ENCODE measurements around the gene PRR22.
"Not testable (repeated sequence)": the region's sequence is repeated elsewhere in the genome, so short reads cannot be mapped to it uniquely, and the experiment has no call there.

The PRR22 gene

DNA sequence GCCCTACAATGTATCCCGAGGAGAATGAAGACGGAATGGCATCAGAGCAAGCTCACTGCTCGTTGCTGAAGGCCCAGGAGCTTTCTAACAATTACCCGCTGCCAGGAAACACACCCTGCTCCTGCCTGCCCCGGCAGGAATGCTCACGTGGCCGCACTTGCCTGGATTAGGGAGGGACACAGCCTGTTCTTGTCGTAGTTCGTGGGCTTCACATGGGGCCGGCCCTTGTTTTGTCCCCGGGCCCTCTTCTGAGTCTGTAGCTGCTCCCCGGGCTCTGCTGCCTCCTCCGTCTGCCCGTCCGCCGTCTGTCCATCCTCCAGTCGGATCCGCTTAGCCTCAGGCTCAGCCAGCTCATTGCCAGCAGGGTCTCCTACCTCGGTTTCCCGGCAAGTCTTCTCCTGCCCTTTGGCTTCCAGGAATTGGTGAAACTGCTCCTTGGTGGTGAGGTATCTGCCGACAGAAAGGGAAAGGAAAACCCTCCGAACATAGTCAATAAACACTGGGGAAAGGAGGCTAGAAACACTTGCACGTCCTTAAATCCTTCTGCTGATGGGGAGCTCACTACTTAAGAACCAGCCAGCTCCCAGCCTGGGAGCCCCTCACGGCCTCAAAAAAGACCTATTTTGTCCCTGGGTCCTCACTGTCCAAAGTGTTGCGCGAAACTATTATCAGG lies 5.5 kb upstream of the PRR22 start:
- no peak for DNase-seq

- no peak for DNase-seq
Measured at GRCh38 chr19:5789351-5789761, 4.8 kb upstream of the PRR22 start.

DNA sequence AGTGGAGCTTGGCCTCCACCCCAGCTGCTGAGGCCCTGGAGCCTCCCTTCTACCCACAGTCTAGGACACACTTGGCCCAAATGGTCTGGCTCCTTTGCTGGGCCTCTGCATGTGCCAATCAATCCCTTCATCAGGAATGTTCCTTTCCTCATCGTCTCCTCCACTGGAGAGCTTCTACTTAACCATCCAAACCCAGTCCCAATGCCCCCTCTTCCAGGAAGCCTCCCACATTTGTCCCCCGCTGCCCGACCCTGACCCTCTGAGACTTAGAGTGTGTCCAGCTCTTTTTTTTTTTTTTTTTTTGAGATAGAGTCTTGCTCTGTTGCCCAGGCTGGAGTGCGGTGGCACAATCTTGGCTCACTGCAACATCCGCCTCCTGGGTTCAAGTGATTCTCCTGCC lies 3.9 kb upstream of the PRR22 start:
- DNase-seq, result no peak

GRCh38 chr19:5787409-5788182 lies 3.0 kb upstream of the PRR22 start:
- DNase-seq, result no peak

- DNase-seq, result no peak
Measured at GRCh38 chr19:5786593-5787408, 2.3 kb upstream of the PRR22 start.

GRCh38 chr19:5785423-5785822 lies 877 bp upstream of the PRR22 start:
- DNase-seq, result no peak

DNA sequence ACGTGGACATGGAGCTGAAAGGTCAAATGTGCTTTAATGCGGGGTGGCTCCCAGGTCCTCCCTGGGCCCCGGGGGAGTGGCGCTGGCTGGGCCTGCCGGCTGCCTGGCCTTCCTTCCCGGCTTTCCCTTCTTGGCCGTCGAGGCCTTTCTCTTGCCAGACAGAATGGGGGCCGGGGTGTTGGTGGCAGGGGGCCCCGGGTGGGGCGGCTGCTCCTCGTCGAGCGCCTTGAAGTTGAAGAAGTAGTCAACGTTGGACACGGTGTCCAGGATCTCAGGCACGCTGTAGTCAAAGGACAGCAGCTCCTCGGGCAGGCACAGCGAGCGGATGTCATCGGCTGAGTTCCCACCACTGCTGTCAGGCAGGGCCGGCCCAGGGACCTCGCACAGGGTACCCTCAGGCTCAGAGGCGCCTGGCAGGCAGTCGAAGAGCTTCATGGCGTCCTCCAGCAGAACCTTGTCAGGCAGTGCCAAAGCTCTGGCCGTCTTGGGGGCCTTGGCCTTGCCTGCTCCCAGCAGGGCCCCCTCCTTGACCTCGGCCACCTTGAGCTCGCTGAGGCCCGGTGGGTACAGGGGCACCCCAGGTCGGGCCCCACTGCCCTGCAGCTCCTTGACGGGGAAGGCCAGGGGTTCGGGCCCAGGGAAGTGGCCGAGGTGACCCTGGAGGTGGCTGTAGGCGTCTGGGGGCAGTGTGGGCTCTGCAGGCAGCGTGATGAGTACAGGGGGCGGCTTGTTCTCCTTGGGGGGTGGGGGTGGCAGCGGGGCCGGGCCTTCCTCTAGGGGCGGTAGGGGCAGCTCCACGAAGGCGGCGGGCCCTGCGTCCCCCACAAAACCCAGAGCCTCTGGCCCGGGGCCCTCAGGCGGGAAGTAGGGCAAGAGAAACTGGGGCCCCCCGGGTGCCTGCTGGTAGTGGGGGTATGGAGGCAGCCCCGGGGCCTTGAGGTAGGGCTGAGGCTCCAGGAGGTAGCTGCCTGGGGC lies 1.3 kb downstream of the PRR22 start:
- DNase-seq, result no peak

DNA sequence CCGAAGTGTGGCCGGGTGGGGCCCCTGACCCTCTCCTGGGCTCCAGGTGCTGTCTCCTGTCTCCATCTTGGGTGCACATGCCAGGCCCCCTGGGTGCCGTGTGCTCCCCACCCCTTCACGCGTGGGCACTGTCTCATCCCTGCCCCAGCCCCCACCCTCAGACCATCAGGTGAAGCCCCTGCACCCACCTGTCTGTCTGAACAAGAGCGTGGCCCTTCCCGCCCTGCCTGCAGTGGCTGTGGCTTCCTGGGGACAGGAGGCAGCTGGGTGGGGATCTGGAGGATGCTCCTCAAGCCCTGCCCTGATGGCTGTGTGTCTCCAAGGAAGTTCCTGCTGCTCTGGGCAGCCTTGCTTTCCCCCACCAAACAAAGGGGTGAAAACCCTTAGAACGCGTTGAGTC lies 2.2 kb downstream of the PRR22 start:
- no peak for DNase-seq

DNA sequence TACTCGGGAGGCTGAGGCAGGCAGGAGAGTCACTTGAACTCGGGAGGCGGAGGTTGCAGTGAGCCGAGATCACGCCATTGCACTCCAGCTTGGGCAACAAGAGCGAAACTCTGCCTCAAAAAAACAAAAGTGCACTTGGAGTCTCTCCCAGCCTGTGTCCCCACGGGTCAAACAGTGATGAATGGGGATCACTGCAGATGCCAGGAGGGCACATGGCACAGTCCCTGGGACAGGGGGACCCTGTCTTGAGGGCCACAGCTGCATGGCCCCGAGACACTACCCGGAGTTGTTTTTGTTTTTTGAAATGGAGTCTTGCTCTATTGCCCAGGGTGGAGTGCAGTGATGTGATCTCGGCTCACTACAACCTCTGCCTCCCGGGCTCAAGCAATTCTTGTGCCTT lies 3.6 kb downstream of the PRR22 start:
- DNase-seq, result not testable (repeated sequence)

DNA sequence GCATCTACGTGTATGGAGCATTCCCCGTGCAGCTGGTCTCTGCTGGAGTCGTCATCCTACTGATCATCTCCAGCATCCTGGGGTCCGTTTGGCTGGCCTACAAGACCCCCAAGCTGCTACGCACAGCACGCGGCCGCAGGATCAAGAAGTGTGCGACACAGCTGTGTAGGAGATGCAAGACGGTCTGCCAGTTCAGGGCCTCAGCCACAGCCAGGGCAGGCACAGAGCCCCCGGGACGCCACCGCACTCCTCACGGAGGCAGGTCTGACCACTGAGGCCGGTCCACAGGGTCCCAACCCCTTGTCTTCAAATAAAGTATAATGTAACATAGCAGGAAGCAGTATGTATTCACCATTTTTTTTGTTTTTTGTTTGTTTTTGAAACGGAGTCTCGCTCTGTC lies 6.1 kb downstream of the PRR22 start:
- DNase-seq, result no peak

DNA sequence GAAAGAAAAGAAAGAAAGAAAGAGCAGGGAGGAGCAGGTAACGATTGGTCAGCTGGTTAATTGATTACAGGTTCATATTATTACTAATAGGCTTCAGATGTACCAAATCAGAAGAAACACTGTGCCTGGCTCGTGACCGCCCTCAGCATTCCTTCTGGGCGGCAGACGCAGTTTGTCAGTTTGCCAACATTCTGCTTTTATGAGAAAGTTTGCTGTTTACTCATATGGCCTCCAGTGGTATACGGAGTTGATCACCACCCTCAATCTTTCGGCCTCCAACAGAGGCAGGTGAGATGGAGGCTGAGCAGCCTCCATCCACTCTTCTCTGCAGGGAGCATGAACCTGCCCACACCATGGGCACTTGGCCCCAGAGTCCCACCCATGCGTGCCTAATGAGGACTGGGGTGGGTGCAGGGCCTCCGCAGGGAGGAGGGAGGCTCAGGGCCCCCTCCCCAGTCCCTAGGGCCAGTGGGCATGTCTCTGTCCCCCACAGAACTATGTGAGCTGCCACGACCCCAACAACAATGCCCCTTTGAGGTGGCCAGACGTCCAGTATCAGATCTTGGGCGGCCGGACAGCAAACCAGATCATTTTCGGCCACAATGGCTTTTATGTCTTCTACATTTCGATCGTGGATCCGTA lies 8.8 kb downstream of the PRR22 start:
- no peak for DNase-seq

GRCh38 chr19:5774921-5775320 lies 9.6 kb downstream of the PRR22 start:
- no peak for DNase-seq

GRCh38 chr19:5773276-5773675 lies 11.3 kb downstream of the PRR22 start:
- no peak for DNase-seq

- no peak for DNase-seq
Measured at GRCh38 chr19:5772416-5772815, 12.1 kb downstream of the PRR22 start.

- DNase-seq, result no peak
Measured at GRCh38 chr19:5767949-5768348, 16.6 kb downstream of the PRR22 start.

- DNase-seq, result no peak
Measured at GRCh38 chr19:5765220-5765619, 19.3 kb downstream of the PRR22 start.

DNA sequence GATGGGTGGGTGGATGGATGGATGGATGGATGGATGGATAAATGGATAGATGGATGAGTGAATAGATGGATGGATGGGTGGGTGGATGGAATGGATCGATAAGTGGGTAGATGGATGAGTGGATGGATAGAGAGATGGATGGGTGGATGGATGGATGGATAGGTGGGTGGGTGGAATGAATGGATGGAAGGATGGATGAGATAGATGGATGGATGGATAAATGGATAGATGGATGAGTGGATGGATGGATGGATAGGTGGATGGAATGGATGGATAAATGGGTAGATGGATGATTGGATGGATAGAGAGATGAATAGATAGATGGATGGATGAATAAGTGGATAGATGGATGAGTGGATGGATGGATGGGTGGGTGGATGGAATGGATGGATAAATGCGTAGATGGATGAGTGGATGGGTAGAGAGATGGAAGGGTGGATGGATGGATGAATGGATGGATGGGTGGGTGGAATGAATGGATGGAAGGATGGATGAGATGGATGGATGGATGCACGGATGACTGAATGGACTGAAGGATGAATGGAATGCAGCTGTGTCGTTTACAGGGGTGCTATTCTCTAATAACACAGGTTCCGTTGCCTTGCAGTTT lies 21.8 kb downstream of the PRR22 start:
- DNase-seq, result no peak

- no peak for DNase-seq
Measured at GRCh38 chr19:5753743-5754142, 30.8 kb downstream of the PRR22 start.

DNA sequence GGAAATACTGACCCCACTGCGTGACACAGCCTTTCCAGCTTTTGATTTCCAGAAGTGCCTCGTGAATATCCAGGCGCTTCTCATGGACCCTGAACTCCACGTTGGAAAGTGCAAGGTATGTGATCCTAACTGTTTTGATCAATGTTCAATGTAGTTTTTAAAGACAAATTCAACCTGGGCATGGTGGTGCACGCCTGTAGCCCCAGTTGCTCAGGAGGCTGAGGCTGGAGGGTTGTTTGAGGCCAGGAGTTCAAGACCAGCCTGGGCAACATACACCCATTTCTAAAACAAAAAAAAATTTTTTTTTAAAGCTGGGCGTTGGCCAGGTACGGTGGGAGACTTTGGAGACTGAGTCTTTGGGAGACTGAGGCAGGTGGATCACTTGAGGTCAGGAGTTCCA lies 32.8 kb downstream of the PRR22 start:
- no peak for DNase-seq

- no peak for DNase-seq
Measured at GRCh38 chr19:5749505-5749904, 35.0 kb downstream of the PRR22 start.

- not testable (repeated sequence) for DNase-seq
Measured at GRCh38 chr19:5748920-5749319, 35.6 kb downstream of the PRR22 start.

GRCh38 chr19:5744999-5745398 lies 39.5 kb downstream of the PRR22 start:
- DNase-seq, result not testable (repeated sequence)
